NB4 (cell line): ENCODE measurements around the gene EDIL3.

Experiments used
- DNase-seq: peaks from one replicate; pipeline ENCODE4 v3.0.0; 2010; ENCODE audit warnings: low read depth
- H3K4me3 ChIP-seq: one replicate; pipeline ENCODE4 v1.5.1; 2011; ENCODE audit warnings: mild to moderate bottlenecking, low read depth, low read length, moderate library complexity
- MYC ChIP-seq: IDR thresholded peaks from 2 replicates; pipeline ENCODE4 v1.6.1; 2011; ENCODE audit warnings: low read depth, low read length
- POLR2A ChIP-seq: IDR thresholded peaks from 2 replicates; pipeline ENCODE4 v1.6.1; 2011; ENCODE audit warnings: mild to moderate bottlenecking; ENCODE audit not compliant: insufficient read length; ENCODE audit errors: extremely low read depth
- TF ChIP-seq, protein P1 (sequence below): IDR thresholded peaks from 2 replicates; pipeline ENCODE4 v1.6.1; 2011; ENCODE audit warnings: low read depth, low read length
- TF ChIP-seq, protein P2 (sequence below): IDR thresholded peaks from one replicate; pipeline ENCODE4 v1.5.1; 2012; ENCODE audit warnings: low read depth, low read length

EDIL3 gene

DNA sequence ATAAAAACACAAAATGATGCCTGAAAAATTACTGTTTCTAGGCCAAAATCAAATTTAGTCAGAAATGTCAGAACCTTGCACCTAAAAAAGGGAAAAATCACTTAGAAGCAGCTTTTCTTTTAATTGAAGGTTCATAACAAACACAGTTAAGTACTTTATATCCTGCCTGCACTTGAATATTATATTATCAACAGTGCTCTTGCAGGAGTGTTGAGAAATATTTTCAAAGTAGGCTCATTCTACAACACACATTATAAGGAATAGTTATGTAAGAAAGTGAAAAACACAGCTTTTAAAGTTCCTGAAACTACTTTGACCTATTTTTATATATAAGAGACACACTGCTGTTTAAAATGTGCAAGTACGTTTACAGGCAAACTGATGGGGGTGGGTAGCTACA, 8.3 kb downstream of the EDIL3 start:
- no peak for DNase-seq
- TF ChIP-seq MYC (no peak), POLR2A (no peak)
- TF ChIP-seq, protein P1, sequence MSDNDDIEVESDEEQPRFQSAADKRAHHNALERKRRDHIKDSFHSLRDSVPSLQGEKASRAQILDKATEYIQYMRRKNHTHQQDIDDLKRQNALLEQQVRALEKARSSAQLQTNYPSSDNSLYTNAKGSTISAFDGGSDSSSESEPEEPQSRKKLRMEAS = no peak
- TF ChIP-seq, protein P2, sequence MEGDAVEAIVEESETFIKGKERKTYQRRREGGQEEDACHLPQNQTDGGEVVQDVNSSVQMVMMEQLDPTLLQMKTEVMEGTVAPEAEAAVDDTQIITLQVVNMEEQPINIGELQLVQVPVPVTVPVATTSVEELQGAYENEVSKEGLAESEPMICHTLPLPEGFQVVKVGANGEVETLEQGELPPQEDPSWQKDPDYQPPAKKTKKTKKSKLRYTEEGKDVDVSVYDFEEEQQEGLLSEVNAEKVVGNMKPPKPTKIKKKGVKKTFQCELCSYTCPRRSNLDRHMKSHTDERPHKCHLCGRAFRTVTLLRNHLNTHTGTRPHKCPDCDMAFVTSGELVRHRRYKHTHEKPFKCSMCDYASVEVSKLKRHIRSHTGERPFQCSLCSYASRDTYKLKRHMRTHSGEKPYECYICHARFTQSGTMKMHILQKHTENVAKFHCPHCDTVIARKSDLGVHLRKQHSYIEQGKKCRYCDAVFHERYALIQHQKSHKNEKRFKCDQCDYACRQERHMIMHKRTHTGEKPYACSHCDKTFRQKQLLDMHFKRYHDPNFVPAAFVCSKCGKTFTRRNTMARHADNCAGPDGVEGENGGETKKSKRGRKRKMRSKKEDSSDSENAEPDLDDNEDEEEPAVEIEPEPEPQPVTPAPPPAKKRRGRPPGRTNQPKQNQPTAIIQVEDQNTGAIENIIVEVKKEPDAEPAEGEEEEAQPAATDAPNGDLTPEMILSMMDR = no peak
- no peak overlapping the region for H3K4me3 ChIP-seq

DNA sequence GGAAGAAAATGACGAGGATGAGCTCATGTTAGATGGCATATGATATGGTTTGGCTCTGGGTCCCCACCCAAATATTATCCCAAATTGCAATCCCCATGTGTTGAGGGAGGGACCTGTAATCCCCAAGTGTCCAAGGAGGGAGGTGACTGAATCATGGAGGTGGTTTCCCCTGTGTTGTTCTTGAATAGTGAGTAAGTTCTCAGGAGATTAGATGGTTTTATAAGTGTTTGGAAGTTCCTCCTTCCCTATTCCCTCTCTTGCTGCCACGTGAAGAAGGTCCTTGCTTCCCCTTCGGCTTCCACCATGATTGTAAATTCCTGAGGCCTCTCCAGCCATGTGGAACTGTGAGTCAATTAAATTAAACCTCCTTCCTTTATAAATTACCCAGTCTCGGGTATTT, 10.1 kb downstream of the EDIL3 start:
- TF ChIP-seq POLR2A (no peak), MYC (no peak)
- TF ChIP-seq, protein P2 = no peak
- TF ChIP-seq, protein P1 = no peak
- no peak overlapping the region for H3K4me3 ChIP-seq
- no peak for DNase-seq

DNA sequence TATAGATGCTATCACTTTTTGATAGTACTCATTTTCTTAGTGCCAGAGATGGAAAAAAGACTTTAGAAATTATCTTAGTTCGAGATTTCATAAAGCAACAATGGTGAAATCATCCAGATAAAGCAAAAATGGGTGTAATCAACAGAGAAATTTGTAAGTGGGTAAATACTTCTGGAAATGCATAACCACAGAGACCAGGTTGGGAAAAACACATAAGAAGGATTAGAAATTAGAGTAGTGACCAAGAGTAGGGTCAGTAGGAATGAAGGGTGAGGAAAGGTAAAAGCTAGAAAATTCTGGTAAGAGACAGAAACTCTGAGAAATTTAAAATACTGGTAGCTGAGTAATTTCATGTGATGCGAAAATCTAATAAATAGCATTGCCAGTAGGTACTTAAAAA, 11.2 kb downstream of the EDIL3 start:
- no peak for DNase-seq
- TF ChIP-seq POLR2A (no peak), MYC (no peak)
- TF ChIP-seq, protein P2 = no peak
- TF ChIP-seq, protein P1 = no peak
- H3K4me3 ChIP-seq = no peak overlapping the region

DNA sequence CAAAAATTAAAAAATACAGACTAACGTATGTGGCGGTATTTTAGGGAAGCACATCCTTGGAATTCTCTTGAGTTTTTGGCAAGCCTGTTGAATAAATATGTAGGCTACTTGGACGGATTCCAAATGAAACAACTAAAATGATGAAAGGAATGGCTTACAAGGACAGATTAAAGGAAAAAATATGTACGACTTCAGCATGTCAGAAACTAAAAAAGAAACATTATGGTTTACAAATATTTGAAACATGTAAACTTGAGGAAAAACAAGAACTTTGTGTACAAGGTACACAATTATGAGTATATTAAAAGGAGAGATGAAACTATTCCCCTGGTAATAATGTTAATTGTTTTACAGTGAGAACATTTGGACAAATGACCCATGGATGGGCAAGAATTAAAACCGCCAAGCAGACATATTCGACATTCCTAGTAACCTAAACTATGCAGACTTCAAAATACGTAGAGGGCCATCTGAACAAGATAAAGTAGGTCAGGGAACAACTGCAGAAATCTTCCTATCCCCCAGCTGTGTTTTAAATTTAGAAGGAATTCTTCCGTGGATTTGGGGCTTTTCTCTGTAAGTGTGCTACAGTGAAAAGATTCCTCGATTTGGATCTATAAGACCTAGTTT, 12.5 kb downstream of the EDIL3 start:
- no peak for DNase-seq
- TF ChIP-seq, protein P1 = no peak
- no peak for TF ChIP-seq POLR2A
- no peak overlapping the region for H3K4me3 ChIP-seq

DNA sequence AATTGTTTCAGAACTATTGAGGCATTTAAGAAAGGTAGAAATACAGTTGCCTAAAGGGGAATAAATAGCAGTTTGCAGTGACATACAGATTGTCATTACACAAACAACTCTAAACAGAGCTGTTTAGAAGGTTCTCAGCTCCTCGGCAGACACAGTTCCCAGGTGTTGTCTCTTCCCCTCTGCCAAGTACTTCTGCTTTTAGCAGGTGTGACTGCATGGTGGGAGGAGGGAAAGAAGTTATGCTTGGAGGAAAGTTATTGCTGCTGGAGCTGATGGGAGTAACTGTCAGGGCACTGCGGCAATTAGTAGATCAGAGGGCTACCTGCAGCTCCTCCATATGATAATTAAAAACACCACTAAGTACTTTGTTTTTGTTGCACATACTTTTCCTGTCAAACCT, 14.5 kb downstream of the EDIL3 start:
- TF ChIP-seq, protein P2 = no peak
- no peak for TF ChIP-seq MYC
- H3K4me3 ChIP-seq = no peak overlapping the region
- DNase-seq = peak; percentile 1

DNA sequence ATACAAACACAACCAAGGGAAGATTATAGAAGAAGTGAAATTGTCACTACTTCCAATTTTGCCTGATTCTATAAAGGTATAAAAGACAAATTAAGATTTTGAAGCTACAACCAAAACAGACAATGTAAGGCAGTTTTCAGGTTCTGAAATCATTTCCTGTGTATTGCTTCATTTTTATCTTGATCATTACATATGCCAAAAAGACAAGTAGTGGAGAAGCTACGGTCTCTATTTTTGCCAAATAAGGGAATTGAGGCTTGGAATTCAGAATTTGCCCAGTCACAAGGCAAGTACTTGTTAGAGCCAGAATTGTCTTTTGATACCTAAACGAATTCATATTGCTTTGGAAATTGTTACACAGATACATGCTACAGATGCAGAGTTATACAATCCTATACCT, 20.6 kb downstream of the EDIL3 start:
- TF ChIP-seq POLR2A (no peak), MYC (no peak)
- TF ChIP-seq, protein P2 = no peak
- TF ChIP-seq, protein P1 = no peak
- DNase-seq = no peak
- no peak overlapping the region for H3K4me3 ChIP-seq
